ENCODE data around the gene ALOXE3.

Gene ALOXE3

DNA sequence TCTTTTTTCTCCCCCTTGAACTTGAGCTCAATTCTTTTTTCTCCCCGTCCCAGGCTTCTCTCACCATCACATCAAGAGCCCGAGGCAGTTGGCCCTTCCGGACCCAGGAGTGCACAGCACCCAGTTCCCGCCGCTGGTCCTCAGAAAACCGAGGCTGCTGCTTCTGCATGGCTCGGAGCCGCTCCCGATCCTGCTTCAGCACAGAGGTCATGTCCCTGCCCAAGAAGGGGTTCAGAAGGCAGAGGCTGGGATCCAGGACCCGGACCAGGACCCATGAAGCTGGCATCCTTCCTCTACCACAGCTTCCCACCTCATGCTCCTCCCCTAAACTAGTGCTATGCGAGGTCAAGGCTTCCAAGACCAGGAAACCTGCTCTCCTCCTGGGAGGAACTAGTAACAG lies 23.4 kb upstream of the ALOXE3 start:
- no peak for DNase-seq

DNA sequence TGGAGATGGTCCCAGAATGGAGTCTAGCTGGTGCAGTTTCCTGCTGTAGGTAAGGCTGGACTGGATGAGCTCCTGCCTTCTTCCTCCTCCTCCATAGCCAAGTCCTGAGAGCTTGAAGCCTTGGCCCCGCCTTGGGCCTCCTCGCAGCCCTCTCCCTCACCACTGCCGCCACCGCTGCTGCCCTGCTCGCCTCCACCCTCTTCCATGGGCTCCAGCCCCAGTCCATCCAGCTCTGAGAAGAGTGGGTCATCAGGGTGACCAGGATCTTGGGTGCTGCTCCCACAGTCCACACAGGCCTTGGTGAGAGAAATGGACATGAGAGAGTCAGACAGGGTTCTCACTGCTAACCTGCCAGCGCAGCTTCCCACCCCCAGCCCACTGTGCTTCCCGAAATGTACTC lies 22.7 kb upstream of the ALOXE3 start:
- DNase-seq = no peak

DNA sequence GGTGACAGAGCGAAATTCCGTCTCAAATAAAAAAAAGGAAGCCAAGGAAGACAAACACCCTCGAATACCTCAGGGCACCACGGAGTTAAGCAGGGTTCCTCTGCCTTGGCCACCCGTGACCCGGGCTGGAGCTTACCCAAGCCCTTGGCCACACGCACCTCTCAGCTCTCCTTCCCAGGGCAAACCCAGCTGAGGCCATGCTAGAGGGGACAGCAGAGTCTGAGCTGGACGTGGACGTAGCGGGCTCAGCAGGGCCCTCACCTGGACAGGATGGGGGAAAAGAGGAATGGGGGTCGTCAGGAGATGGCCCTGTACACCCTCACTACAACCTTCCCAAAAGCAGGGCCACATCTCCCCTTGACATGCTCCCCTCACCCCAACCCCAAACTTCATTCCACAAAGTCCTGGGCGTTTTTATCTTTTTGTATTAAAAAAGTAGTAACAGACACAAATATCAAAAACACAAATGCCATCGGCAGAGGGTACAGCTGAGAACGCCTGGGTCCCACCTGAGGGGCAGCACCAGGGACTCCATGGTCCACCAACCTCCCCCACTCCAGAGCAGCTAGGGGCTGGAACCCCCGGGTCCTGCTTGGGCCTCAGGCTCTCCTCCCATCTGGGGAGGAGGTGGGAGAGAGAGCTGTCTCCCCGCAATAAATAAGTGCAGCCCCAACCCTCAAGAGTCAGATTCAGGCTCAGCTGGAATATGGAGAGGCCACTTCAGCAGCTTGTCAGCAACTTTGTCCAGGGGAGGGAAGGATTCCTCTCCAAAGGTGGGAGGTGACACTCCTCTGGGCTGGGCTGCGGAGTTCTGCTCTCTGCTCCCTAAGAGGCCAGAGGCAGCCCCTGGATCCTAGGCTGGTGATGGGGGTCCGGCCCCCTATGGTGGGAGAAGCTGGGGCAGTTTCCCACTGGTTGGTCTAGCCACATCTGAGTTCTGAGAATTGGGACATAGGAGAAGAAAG lies 22.0 kb upstream of the ALOXE3 start:
- DNase-seq = no peak

DNA sequence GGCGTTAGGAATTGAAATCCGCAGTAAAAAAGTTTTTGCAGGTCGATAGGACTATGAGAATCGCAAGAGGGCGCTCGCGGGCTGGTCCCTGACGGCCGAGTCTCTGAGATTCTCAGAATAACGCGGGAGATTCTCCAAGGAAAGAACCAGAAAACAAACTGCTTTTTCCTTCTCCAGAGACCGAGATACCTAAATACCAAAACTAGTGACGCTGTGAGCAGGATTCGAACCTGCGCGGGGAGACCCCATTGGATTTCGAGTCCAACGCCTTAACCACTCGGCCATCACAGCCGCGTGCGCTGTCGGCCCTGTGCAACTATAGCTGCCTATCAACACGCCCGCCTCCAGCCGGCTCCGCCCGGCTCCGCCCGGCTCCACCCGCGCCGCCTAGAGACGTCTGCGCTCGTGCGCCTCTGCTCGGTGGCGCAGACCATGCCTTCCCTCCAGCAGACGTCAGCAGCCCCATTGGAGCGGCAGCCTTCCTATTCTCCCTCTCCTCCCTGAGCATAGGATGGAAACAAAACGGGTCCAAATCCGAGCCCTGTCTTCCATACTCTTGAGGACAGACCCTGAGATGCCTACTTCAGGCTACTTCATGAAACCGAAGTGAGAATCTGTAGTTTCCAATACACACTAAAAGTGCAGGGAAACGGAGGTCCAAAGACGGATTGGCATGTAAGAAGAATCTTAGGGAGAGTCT lies 20.5 kb upstream of the ALOXE3 start:
- DNase-seq = peak; percentile 92

DNA sequence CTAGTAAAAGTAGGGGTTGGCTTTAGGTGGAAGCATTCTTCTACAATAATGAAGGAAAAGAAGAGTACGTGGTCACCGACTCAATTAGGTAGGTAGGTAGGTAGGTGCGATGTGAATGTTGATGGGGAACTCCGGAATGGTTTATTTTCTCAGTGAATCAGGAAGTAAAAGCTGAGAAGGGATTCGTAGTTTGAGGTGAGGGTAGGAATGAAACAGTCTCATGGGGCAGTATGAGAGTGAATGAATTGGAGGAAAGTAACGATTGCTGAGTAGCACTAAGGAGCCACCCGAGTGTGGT lies 20.0 kb upstream of the ALOXE3 start:
- DNase-seq = no peak

DNA sequence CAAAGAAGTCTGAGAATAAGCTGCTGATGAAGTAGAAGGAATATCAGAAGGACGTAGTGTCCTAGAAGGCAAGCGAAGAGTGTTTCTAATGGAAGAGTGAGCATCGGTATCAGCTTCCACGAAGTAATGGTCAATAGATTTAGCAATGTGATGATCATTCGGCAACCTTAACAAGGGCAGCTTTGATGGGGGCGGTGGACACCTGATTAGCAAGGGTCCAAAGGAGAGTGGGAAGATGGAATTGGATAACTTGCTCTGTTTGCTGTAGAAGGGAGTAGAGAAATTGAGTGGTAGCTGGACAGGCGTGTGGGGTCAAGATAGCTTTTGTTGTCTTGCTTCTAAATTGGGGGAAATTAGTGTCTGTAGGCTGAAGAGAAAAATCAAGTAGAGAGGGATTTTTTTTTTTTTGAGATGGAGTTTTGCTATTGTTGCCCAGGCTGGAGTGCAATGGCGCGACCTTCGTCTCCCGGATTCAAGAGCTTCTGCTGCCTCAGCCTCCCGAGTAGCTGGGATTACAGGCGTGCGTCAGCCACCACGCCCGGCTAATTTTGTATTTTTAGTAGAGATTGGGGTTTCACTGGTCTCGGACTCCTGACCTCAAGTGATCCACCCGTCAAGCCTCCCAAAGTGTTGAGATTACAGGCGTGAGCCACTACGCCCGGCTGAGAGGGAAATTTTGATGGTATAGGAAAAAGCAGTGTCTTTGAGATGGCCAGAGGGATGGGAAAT lies 19.5 kb upstream of the ALOXE3 start:
- no peak for DNase-seq

DNA sequence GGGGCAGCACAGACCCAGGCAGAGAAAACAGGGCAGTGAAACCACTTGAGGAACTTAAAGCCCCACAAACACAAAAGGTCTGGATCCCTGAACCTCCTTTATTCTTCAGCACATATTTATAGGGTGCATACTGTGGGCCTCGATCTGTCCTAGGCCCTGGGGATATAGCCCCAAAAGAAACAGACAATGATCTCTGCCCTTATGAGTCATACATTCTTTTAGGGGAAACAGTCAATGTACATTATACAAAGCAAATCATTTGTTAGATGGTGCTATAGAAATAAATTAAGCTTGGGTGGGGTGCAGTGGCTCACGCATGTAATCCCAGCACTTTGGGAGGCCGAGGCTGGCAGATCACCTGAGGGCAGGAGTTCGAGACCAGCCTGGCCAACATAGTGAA lies 15.6 kb upstream of the ALOXE3 start:
- no peak for DNase-seq

DNA sequence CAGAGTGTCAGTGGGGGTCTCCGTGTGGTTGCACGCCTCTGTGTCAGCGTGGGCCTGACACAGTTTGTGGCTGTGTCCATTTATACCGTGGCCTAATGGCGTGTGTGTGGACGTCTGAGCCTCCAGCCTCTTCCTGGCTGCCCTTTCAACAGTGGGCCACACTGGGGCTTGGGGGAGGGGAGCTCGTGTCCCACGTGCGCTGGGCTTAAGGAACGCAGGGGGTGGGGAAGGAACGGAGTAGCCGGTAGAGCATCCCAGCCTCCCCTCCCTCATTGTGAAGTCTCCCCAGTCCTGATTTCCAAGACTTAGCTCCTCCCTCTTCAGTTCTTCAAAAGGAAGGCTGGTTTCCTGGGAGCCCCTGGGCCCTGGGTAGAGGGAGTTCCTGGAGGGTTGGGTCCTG lies 15.1 kb upstream of the ALOXE3 start:
- DNase-seq = no peak

DNA sequence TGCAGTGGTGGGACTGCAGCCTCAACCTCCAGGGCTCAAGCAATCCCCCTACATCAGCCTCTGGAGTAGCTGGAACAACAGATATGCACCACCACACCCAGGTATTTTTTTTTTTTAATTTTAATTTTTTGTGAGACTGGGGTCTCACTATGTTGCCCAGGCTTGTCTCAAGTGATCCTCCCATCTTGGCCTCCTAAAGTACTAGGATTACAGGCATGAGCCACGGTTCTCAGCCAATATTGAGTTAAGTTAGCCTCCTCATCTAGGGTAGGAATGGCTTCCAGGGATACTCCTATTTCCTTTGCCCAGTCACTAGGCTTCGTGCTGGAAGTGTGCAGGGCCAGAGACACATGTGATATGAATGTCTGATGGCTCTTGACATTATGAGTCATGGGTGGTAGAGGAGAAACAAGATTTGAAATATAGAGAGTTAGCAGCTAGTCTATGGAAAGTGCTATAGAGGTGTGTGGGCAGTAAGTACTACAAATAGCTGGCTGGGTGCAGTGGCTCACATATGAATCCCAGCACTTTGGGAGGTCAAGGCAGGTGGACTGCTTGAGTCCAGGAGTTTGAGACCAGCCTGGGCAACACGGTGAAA lies 13.6 kb upstream of the ALOXE3 start:
- DNase-seq = no peak

DNA sequence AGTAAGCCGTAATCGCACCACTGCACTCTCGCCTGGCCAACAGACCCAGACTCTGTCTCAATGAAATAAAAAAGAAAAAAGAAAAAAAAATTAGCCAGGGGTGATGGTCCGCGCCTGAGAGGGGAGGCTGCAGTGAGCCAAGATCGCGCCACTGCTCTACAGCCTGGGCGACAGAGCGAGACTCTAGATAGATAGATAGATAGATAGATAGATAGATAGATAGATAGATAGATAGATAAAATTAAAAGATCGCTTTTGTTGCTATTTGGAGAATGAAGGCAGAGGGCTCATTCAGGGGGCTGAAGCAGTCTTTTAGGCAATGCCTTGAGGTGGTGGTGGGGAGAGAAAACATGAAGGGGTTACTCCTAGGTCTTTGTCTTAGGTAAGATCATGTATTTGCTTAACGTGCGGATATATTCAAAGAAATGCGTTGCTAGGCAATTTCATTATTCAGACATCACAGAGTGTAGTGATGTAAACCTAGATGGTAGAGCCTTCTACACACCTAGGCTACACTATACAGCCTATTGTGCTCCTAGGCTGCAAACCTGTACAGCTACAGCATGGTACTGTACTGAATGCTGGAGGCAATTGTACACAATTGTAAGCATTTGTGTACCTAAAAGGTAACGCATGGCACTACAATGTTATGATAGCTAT lies 9.9 kb upstream of the ALOXE3 start:
- DNase-seq = no peak

DNA sequence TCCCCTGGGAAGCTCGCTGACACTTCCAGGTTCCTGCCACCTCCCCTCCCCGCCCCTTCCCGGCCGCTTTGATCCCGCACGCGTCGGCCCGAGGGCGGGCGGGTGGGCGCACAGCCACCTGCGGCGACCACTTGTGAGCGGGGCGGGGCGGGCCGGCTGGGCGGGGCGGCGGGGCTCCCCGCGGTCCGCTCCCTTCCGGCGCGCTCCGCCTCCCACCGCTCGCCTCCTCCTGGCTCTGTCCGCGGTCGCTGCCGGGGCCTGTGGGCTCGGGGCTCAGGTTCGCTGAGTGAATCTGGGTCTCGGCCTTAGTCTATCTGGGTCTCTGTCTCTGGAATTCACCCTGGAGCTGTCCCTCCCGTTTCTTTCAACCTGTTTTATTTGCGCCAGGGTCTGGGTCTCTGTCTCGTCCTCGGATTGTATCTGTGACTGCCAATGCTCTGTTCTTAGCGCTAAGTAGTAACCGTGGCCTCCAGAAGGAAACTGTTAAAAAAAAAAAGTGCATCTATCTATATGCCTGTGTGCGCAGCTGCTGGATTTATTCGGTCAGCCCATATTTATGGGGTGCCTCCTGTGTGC lies 8.3 kb upstream of the ALOXE3 start:
- DNase-seq = peak; percentile 19 to 46

DNA sequence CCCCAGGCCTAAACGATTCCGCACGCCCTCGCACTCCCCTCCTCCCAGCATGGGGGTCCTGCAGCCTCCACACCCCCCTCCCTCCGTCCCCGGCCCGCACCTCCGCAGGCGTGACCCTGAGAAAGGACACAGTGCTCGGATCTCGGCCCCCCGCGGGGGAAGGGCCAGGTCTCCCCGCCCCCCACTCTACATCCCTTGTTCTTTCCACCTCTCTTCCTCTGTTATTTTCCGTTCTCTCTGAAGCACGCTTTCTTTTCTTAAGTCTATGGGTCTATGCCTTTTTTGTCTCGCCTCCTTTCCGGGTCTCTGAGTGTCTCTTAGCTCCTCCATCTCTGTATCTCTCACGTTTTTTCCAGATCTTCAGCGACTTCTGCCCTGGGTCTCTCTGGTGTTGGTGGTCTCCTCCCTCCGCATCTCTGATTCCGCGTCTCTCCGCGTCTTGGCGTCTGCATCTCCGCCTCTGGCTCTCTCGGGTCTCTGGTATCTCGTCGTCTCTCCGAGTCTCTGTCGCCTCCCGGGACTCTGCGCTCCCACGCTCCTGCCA lies 7.7 kb upstream of the ALOXE3 start:
- peak in 1 of 2 donors; percentile 24 for DNase-seq

DNA sequence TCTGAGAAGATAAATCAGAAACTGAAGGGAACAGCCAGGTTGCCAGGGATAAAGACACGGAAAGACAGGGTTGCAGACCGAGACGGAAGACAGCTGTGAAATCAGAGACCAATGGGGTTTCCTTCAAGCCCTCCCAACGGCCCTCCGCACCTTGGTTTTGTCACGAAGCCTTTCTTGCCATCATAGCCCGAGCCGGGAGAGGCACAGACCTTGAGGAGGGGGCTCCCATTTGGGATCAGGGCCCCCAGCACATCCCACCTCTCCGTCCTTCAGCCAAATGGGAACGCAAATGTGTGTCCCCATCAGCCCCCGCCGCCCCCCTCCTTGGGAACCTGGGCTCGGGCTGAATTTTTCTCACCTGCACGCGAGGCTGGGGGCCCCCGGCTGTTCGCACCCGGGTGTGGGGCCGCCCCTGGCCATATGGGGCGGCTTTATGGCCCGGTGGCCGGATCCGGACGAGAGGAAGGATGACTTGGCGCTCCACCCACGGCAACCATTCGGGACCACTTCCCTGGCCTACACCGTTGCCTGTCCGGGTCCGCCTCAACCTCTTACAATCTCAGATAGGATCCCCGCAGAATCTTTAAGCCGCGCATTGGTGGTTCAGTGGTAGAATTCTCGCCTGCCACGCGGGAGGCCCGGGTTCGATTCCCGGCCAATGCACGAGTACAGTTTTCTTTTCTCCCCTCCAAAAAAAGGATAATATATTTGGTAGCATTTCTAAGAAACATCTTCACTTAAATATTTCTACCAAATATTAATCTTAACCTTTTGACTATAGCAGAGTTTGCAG lies 7.0 kb upstream of the ALOXE3 start:
- DNase-seq = peak; percentile 79 to 92

DNA sequence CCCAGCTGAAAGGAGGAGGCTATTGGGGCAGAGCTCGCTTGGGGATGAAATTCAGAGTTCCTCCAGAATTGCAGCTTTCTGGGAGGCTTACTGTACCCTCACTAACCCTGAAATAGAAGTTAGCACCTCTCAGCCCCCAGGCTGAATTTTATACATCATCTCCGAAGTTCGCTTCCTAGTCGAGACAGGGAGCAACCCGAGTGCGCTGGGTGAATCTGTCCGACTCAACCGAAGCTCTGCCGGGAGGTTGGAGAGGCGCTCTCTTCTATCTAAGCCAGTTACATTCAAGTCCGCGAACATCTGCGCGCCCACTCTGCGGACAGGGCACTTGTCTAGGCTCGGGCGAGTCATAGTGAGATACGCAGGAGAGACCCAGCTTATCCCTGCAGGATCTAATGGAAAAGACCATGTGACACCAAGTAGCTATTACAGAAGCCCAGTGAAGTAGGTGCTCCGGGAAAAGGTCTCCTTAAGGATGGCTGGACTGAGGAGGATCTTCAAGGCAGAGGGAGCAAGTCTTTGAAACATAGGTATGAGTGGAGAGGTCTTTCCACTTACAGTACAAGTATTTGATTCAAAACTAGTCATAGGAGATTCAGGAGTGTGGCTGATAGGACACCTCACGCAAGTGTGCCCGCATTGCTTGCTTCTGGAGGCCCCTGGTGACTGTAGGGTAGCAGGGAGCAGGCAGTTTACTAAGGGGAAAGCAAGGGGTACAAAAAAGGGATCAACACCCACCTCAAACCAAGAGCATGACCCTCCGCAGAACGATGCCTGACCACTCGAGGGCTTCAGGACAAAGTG lies 6.2 kb upstream of the ALOXE3 start:
- peak in 1 of 2 donors; percentile 23 for DNase-seq

DNA sequence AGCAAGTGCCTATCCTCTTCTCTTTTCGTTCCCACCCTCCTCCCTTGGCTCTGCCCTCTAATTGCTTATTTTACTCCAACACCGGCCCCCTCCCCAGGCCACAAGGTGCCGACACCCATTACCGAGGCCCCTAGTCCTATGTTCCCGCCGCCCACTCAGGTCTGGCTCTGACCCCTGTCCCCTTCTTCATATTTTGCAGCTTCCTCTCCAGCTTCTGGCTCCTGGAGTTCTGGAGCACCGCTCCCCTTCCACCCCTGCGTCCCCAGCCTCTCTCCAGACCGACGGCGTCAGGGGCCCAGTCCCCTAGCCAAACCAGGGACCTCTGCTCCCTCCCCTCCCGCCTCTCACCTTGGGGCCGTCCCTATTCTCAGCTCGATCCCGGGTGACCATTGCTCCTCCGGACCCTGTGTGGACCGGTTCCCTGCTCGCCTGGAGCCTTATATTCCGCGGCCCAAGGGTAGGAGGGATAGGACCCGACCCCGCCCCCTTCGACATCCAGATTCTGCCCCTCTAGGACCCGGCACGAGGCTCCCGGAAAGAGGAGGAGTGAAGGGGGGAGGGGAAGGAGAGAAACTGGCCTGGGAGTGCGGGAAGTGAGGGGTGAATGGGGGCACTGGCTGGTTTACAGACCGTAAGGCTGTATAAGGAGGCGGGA lies 5.5 kb upstream of the ALOXE3 start, which contains the start of gene HES7:
Gene HES7, minus strand, starts transcription at position 412 of the 655 bp plus-strand sequence. Its CDS starts 22 bp downstream, at position 390.
- no peak for DNase-seq

DNA sequence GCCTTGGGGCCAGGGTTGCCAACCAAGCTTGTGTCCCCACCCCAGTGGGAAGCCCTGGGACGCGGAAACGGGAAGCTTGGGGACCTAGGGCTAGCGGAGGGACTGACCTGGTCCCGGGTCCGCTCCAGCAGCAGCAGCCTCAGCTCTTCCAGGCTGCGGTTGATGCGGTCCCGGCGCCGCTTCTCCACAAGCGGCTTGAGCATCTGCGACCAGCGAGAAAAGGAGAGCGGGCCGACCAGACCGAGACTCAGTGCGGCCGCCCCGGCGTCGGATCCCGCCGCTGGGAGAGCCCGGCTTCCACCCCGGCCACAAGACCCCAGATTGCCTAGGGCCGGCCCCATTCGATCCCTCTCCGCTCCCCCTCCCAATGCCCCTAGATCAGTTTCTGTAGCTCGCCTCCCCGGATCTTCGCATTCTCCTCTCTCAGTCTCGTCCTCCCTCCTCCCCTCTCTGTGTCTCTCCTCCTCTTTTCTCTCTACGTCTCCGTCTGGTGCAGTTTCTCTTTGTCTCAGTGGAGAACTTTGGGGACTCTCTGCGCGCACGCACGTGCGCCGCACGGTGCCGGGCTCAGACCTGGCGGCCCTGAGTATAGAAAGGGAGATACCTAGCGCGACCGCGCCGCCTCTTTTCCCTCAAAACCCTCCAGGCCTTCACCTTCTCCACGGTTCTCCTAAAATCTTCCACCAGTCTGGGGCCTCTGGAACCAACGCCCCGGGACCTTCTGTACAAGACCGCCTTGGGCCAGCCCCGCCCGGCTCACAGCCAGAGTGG lies 4.8 kb upstream of the ALOXE3 start:
- peak; percentile 37 to 45 for DNase-seq

DNA sequence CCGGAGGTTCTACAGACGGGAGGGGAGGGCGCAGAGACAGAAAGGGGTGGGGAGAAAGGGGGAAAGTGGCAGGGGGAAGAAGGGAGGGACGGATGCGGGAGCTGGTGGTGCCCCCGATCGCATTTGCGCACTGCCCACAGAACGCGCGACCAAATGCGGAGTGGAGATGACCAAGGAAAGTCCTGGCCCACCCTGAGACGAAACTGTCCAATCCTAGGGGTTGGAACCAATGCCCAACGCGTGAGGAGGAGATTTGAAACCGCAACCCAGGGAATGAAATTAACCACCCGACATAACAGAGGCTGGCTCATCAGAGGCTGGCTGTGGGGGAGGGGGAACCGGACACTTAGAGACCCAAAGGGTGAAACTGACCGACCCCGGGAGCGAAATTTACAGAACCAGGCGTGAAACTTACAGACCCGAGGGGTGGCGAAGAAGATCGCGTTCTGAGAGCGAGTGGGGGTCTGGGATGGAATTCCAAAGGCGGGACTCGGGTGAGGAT lies 4.2 kb upstream of the ALOXE3 start:
- DNase-seq = no peak

DNA sequence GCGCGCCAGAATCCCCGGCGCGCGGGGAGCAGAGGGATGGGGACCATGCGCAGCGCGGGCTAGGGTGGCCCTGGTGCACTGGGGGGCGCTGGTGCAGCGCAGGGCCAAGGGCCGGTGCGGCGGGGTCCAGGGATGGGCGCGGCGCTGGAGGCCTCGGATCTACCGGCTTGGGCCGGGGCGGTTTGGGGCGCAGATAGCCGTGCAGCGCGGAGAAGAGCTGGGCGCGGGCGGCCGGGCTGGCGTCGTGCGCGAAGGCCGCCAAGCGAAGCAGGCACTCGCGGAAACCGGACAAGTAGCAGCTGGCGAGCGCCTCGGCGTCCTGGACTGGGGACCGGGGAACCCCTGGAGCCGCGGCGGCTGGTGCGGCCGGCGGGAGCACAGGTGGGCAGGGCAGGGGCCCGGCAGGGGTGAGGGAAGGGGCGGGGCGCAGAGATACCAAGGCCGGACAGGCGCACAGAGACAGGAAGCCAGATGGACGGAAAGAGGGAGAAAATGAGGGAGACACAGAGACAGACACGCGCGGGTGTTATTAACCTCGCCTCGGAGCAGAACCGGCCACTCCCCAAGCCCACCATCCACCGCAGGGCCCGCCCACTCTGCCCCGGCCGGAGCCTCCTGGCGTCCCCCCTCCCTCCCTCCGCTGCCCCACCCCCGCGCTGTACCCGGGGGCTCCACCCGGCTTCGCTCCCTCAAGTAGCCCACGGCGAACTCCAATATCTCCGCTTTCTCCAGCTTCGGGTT lies 3.5 kb upstream of the ALOXE3 start:
- peak; percentile 24 to 39 for DNase-seq

Data from activated CD4-positive, alpha-beta T cell treated with anti-CD3 and anti-CD28 coated beads for 4 hours (primary cell).